Measurements from ENCODE around the gene PRKCH. TPM values are rescaled to one million over a fixed set of nuclear protein-coding genes. Genes with fewer than 3 reads are reported as not detected.

Gene PRKCH
- total and polyA plus RNA-seq, 2 donors (not counting 3 experiments of a cell fraction or from before 2014, with no cell fraction given) = 97.7 to 103 TPM

GRCh38 chr14:61322011-61322798 lies 826 bp downstream of the PRKCH start:
- Histone ChIP-seq H3K9ac (replicated peaks; ENCODE audit: extremely low read depth, insufficient read depth, low read length) (peak overlapping the region; percentile 83), H3K4me1 (ENCODE audit: control insufficient read depth, extremely low read depth, insufficient read depth, low read length) (peaks cover 28% of the 10 kb centered on the region), H2AFZ (ENCODE audit: low read depth, low read length) (no peak overlapping the region), H3K27ac (ENCODE audit: insufficient read depth, low read depth, low read length) (peak overlapping the region; percentile 66), H3K4me2 (ENCODE audit: insufficient read depth, low read length) (peak overlapping the region; percentile 90), H3K36me3 (ENCODE audit: control insufficient read depth in 2 of 2, extremely low read depth in 1 of 2, insufficient read depth in 2 of 2, low read length in 2 of 2) (no peaks in the 10 kb centered on the region), H3K79me2 (ENCODE audit: control insufficient read depth, insufficient read depth, low read length) (peaks cover 53% of the 10 kb centered on the region), H3K4me3 (replicated peaks in 1 of 3; ENCODE audit: insufficient read depth in 1 of 3, low read depth in 1 of 3, low read length in 3 of 3) (peak overlapping the region; percentile 55 to 90 (median 68)), H3K27me3 (ENCODE audit: control insufficient read depth in 2 of 2, insufficient read depth in 2 of 2, low read length in 2 of 2) (no peaks in the 10 kb centered on the region), H3K9me3 (replicated peaks; ENCODE audit: control insufficient read depth, insufficient read depth, low read length) (no peaks in the 10 kb centered on the region), H3K9me1 (replicated peaks; ENCODE audit: control insufficient read depth, extremely low read depth, insufficient read depth, low read length) (no peaks in the 10 kb centered on the region), H4K20me1 (replicated peaks; ENCODE audit: control insufficient read depth, extremely low read depth, insufficient read depth, low read length) (peaks cover 2% of the 10 kb centered on the region)
- intact Hi-C loops (cut with micrococcal nuclease) = loop anchor here (1.0 kb wide), 2 partner anchors 22 to 240 kb away; no protein-coding TSS in a partner anchor
- POLR2A ChIA-PET = interaction anchor here (0.6 to 1.2 kb wide), 5 partner anchors 12 to 675 kb away, joined by 3 to 9 read pairs (median 4); no protein-coding TSS in a partner anchor
- dilution Hi-C loops (cut with MboI; ENCODE audit: extremely low pct_ligation_motif_present, low sequenced_read_pairs) = no loop called here
- TSS peak; percentile 31 for BruUV-seq (replicated peaks)
- DNase-seq (ENCODE audit: low read depth, low spot score) (no peak), FAIRE-seq (no peak)
- no peak for TF ChIP-seq EZH2 (IDR thresholded peaks at IDR 0.05; ENCODE audit: borderline replicate concordance, low read depth, low read length, severe bottlenecking)
- TF ChIP-seq GATA2 (IDR thresholded peaks at IDR 0.05; ENCODE audit: insufficient read depth, insufficient read length, low read depth, low read length) = no peak
- TF ChIP-seq POLR2AphosphoS5 (IDR thresholded peaks at IDR 0.05; ENCODE audit: insufficient read depth, low read depth, low read length) = no peak
- CTCF ChIA-PET = interaction anchor here (0.6 to 4.2 kb wide), 22 partner anchors 8 to 516 kb away, joined by 3 to 23 read pairs (median 4); no protein-coding TSS in a partner anchor

DNA sequence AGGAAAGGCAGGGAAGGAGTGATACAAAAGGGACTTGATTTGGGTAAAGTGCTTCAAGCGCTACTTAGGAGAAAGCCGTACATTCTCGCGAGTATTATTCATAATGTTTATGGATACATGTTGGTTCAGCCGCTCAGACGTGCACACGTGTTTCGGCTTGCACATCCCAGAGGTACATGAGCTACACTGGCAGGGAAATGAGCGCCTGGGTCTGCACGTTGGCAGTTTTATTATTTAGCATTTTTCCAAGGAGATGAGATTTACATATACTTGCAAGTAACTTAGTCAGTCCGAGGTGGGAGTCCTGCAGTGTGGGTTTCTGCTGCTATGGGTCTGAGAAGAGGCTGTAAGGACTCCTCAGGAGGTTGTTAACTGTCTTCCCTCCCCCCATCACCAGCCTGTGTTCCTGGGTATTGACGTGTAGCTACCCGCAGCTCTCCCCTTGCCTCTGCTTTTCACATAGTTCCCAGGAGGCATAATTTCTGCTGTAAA lies 1.5 kb downstream of the PRKCH start:
- Histone ChIP-seq H3K9me1 (replicated peaks; ENCODE audit: control insufficient read depth, extremely low read depth, insufficient read depth, low read length) (no peaks in the 10 kb centered on the region), H3K9me3 (replicated peaks; ENCODE audit: control insufficient read depth, insufficient read depth, low read length) (no peaks in the 10 kb centered on the region), H3K36me3 (ENCODE audit: control insufficient read depth in 2 of 2, extremely low read depth in 1 of 2, insufficient read depth in 2 of 2, low read length in 2 of 2) (no peaks in the 10 kb centered on the region), H4K20me1 (replicated peaks; ENCODE audit: control insufficient read depth, extremely low read depth, insufficient read depth, low read length) (peaks cover 2% of the 10 kb centered on the region), H3K27ac (ENCODE audit: insufficient read depth, low read depth, low read length) (peak overlapping the region; percentile 66), H3K4me3 (replicated peaks in 1 of 3; ENCODE audit: insufficient read depth in 1 of 3, low read depth in 1 of 3, low read length in 3 of 3) (peak overlapping the region; percentile 55 to 90 (median 68)), H2AFZ (ENCODE audit: low read depth, low read length) (no peak overlapping the region), H3K9ac (replicated peaks; ENCODE audit: extremely low read depth, insufficient read depth, low read length) (peak overlapping the region; percentile 83), H3K27me3 (ENCODE audit: control insufficient read depth in 2 of 2, insufficient read depth in 2 of 2, low read length in 2 of 2) (no peaks in the 10 kb centered on the region), H3K4me1 (ENCODE audit: control insufficient read depth, extremely low read depth, insufficient read depth, low read length) (peaks cover 34% of the 10 kb centered on the region), H3K79me2 (ENCODE audit: control insufficient read depth, insufficient read depth, low read length) (peaks cover 60% of the 10 kb centered on the region), H3K4me2 (ENCODE audit: insufficient read depth, low read length) (peak overlapping the region; percentile 90)
- peak; percentile 70 for TF ChIP-seq MYC (IDR thresholded peaks at IDR 0.05; ENCODE audit: low read depth, low read length)
- TF ChIP-seq CTCF (IDR thresholded peaks at IDR 0.05; ENCODE audit: extremely low read depth in 1 of 2, insufficient read depth in 1 of 2, low read depth in 1 of 2, low read length in 2 of 2) = no peak
- TF ChIP-seq EZH2 (IDR thresholded peaks at IDR 0.05; ENCODE audit: borderline replicate concordance, low read depth, low read length, severe bottlenecking) = no peak
- TF ChIP-seq MAX (IDR thresholded peaks at IDR 0.05; ENCODE audit: insufficient read depth, insufficient read length) = peak; percentile 88
- dilution Hi-C loops (cut with MboI; ENCODE audit: extremely low pct_ligation_motif_present, low sequenced_read_pairs) (no loop called here), intact Hi-C loops (cut with micrococcal nuclease) (loop anchor here (1.0 kb wide), 2 partner anchors 21 to 239 kb away; no protein-coding TSS in a partner anchor)
- ChIA-PET CTCF (interaction anchor here (1.3 to 4.2 kb wide), 12 partner anchors 15 to 515 kb away, joined by 3 to 23 read pairs (median 5); no protein-coding TSS in a partner anchor), POLR2A (interaction anchor here (0.6 to 1.2 kb wide), 4 partner anchors 11 to 676 kb away, joined by 3 to 9 read pairs (median 3); no protein-coding TSS in a partner anchor)
- TSS peak; percentile 14 for BruUV-seq (replicated peaks)
- FAIRE-seq (peak; percentile 77), DNase-seq (ENCODE audit: low read depth, low spot score) (peak; percentile 80)
